H1 (cell line): Measurements from ENCODE around the gene ATP5ME. TPM values are rescaled to one million over a fixed set of nuclear protein-coding genes. Genes with fewer than 3 reads are reported as not detected.
A peak's percentile ranks its signal among the peaks of the same experiment; 100 is the strongest.

Experiments used
- CTCF ChIA-PET: fragments of 300-600 bp; sonication (Branson Sonifier 250); formaldehyde crosslinking; loops from one replicate; lab custom pipeline; 2021; ENCODE audit not compliant: partially characterized antibody; lab: Charles Lee
- POLR2A ChIA-PET: fragments of 300-600 bp; sonication (Branson Sonifier 250); formaldehyde crosslinking; loops from one replicate; lab custom pipeline; 2021; ENCODE audit warnings: inconsistent platforms; ENCODE audit not compliant: partially characterized antibody; lab: Charles Lee
- DNase-seq, 2 experiments: peaks; one replicate each; pipeline versions ENCODE4 v3.0.0 to v3.0.0-alpha.2; 2010 to 2022; ENCODE audit warnings: low spot score in 2 of 2, low read depth in 1 of 2, mixed read lengths in 1 of 2
- FAIRE-seq: peaks from 2 replicates; lab custom pipeline; 2011; peaks lifted over from hg19 to GRCh38; lab: Jason Lieb, UNC
- H2AFZ ChIP-seq: 2 replicates; pipeline ENCODE4 v1.8.1; 2012; ENCODE audit warnings: low read length, inconsistent platforms
- H2AK5ac ChIP-seq: 2 replicates; pipeline ENCODE4 v1.6.1; 2013; ENCODE audit warnings: low read depth, low read length
- H2BK120ac ChIP-seq: replicated peaks from 2 replicates; pipeline ENCODE3; 2013; ENCODE audit warnings: low read depth, low read length, inconsistent platforms
- H2BK12ac ChIP-seq: 2 replicates; pipeline ENCODE4 v1.6.1; 2013; ENCODE audit warnings: low read depth, low read length
- H2BK15ac ChIP-seq: 2 replicates; pipeline ENCODE4 v1.6.1; 2013; ENCODE audit warnings: low read length
- H2BK20ac ChIP-seq: 2 replicates; pipeline ENCODE4 v1.6.1; 2013; ENCODE audit warnings: low read length
- H2BK5ac ChIP-seq: 2 replicates; pipeline ENCODE4 v1.6.1; 2013; ENCODE audit warnings: low read depth, low read length
- H3K14ac ChIP-seq: 2 replicates; pipeline ENCODE4 v1.6.1; 2013; ENCODE audit warnings: inconsistent platforms; ENCODE audit not compliant: insufficient read length
- H3K18ac ChIP-seq: 2 replicates; pipeline ENCODE4 v1.6.1; 2013; ENCODE audit warnings: low read length; ENCODE audit errors: extremely low read depth
- H3K23ac ChIP-seq: 2 replicates; pipeline ENCODE4 v1.6.1; 2013; ENCODE audit warnings: inconsistent platforms; ENCODE audit not compliant: insufficient read length
- H3K23me2 ChIP-seq: 2 replicates; pipeline ENCODE4 v1.6.1; 2013; ENCODE audit warnings: low read depth, low read length
- H3K27ac ChIP-seq: 2 replicates; pipeline ENCODE4 v1.6.1; 2011; ENCODE audit warnings: low read depth, low read length, inconsistent platforms
- H3K27me3 ChIP-seq, 4 experiments: replicated peaks in 1 of 4; 1 replicate in 1 of 4; 2 replicates in 3 of 4; pipeline versions ENCODE4 v1.6.1 to v1.8.1; 2011 to 2013; ENCODE audit warnings: low read length in 3 of 4, mild to moderate bottlenecking in 3 of 4, inconsistent platforms in 2 of 4, mixed read lengths in 2 of 4, moderate library complexity in 1 of 4; ENCODE audit not compliant: control insufficient read depth in 3 of 4, insufficient read depth in 3 of 4; ENCODE audit errors: extremely low read depth in 1 of 4
- H3K36me3 ChIP-seq, 4 experiments: 2 replicates each; pipeline versions ENCODE4 v1.6.1 to v1.8.1; 2011 to 2013; ENCODE audit warnings: mild to moderate bottlenecking in 4 of 4, low read length in 3 of 4, moderate library complexity in 2 of 4, control low read depth in 1 of 4, inconsistent platforms in 1 of 4; ENCODE audit not compliant: insufficient read depth in 4 of 4, control insufficient read depth in 2 of 4
- H3K4ac ChIP-seq: replicated peaks from 2 replicates; pipeline ENCODE3; 2013; ENCODE audit warnings: low read length, low read depth, mixed read lengths, inconsistent platforms; ENCODE audit not compliant: insufficient read length
- H3K4me1 ChIP-seq, 4 experiments: replicated peaks in 1 of 4; 1 replicate in 1 of 4; 2 replicates in 3 of 4; pipeline versions ENCODE4 v1.6.1 to v1.8.1; 2011 to 2013; ENCODE audit warnings: low read length in 3 of 4, inconsistent platforms in 2 of 4, mixed read lengths in 1 of 4; ENCODE audit not compliant: insufficient read depth in 4 of 4, control insufficient read depth in 3 of 4
- H3K4me2 ChIP-seq, 2 experiments: 2 replicates each; pipeline versions ENCODE4 v1.6.1 to v1.8.1; 2011 to 2013; ENCODE audit warnings: low read depth in 2 of 2, low read length in 2 of 2, control low read depth in 1 of 2, inconsistent platforms in 1 of 2, mild to moderate bottlenecking in 1 of 2; ENCODE audit not compliant: insufficient read depth in 1 of 2
- H3K4me3 ChIP-seq, 4 experiments: fragments of 200-600, 300-600 bp in 1 of 4; sonication (generic), shearing (Covaris generic), sonication (Bioruptor Twin) in 1 of 4; 2 replicates each; pipeline versions ENCODE4 v1.5.1 to v1.8.1; 2011 to 2016; ENCODE audit warnings: low read length in 4 of 4, low read depth in 3 of 4, control low read depth in 2 of 4, inconsistent platforms in 2 of 4, mild to moderate bottlenecking in 2 of 4, mixed read lengths in 1 of 4, moderate library complexity in 1 of 4; ENCODE audit not compliant: insufficient read depth in 2 of 4; ENCODE audit errors: extremely low read depth in 1 of 4
- H3K56ac ChIP-seq: replicated peaks from 2 replicates; pipeline ENCODE3; 2013; ENCODE audit warnings: low read depth, mild to moderate bottlenecking, mixed read lengths, low read length, inconsistent platforms; ENCODE audit not compliant: insufficient read length
- H3K79me1 ChIP-seq: 2 replicates; pipeline ENCODE4 v1.6.1; 2013; ENCODE audit warnings: low read depth, low read length, control low read depth
- H3K79me2 ChIP-seq, 2 experiments: 2 replicates each; pipeline versions ENCODE4 v1.6.1 to v1.8.1; 2012 to 2013; ENCODE audit warnings: low read length in 2 of 2, mild to moderate bottlenecking in 2 of 2, inconsistent platforms in 1 of 2; ENCODE audit not compliant: insufficient read depth in 2 of 2, control insufficient read depth in 1 of 2
- H3K9ac ChIP-seq, 4 experiments: replicated peaks in 1 of 4; 1 replicate in 1 of 4; 2 replicates in 3 of 4; pipeline versions ENCODE4 v1.6.1 to v1.8.1; 2011 to 2013; ENCODE audit warnings: low read depth in 3 of 4, low read length in 3 of 4, control low read depth in 2 of 4, mild to moderate bottlenecking in 2 of 4, moderate library complexity in 2 of 4, inconsistent platforms in 1 of 4; ENCODE audit errors: extremely low read depth in 1 of 4
- H3K9me3 ChIP-seq, 2 experiments: 2 replicates each; pipeline versions ENCODE4 v1.6.1 to v1.8.1; 2012 to 2013; ENCODE audit warnings: mild to moderate bottlenecking in 2 of 2, moderate library complexity in 2 of 2, control low read depth in 1 of 2, inconsistent platforms in 1 of 2, low read depth in 1 of 2, low read length in 1 of 2, mixed read lengths in 1 of 2; ENCODE audit not compliant: insufficient read depth in 2 of 2
- H4K20me1 ChIP-seq, 2 experiments: replicated peaks in 1 of 2; 2 replicates each; pipeline versions ENCODE3 to v1.8.1; 2011 to 2013; ENCODE audit warnings: inconsistent platforms in 2 of 2, low read length in 2 of 2, mild to moderate bottlenecking in 1 of 2; ENCODE audit not compliant: insufficient read depth in 2 of 2, control insufficient read depth in 1 of 2
- H4K5ac ChIP-seq: 2 replicates; pipeline ENCODE4 v1.6.1; 2013; ENCODE audit warnings: low read length, low read depth, mixed read lengths, inconsistent platforms; ENCODE audit not compliant: insufficient read length
- H4K8ac ChIP-seq: 2 replicates; pipeline ENCODE4 v1.8.0; 2013; ENCODE audit warnings: mild to moderate bottlenecking, moderate library complexity, low read length, inconsistent platforms; ENCODE audit not compliant: insufficient read depth; ENCODE audit errors: extremely low read depth
- H4K91ac ChIP-seq: replicated peaks from 2 replicates; pipeline ENCODE3; 2013; ENCODE audit warnings: low read length, mixed read lengths, inconsistent platforms; ENCODE audit not compliant: insufficient read length
- CBX5 ChIP-seq: fragments of 300-800, 300-1000 bp; sonication (generic); IDR thresholded peaks from 2 replicates; pipeline ENCODE4 v1.7.1; 2016; ENCODE audit warnings: antibody characterized with exemption, low read length, low read depth
- HDAC6 ChIP-seq: IDR thresholded peaks from one replicate; pipeline ENCODE4 v1.7.1; 2012; ENCODE audit warnings: low read depth, mild to moderate bottlenecking, inconsistent platforms, low read length, moderate library complexity
- POLR2AphosphoS5 ChIP-seq: IDR thresholded peaks from 2 replicates; pipeline ENCODE4 v1.6.1; 2011; ENCODE audit warnings: low read depth, low read length
- RAD21 ChIP-seq, 2 experiments: IDR thresholded peaks in 1 of 2; conservative IDR thresholded peaks in 1 of 2; 2 replicates each; pipeline ENCODE4 v1.6.1; 2011; ENCODE audit warnings: low read depth in 2 of 2, low read length in 2 of 2, improper control_type of control experiment in 1 of 2, inconsistent platforms in 1 of 2, mild to moderate bottlenecking in 1 of 2, moderate library complexity in 1 of 2
- RNF2 ChIP-seq: fragments of 200-900, 300-1000 bp; sonication (generic); IDR thresholded peaks from 2 replicates; pipeline ENCODE4 v1.7.1; 2016; ENCODE audit warnings: borderline replicate concordance, low read depth, mild to moderate bottlenecking, antibody characterized with exemption, low read length; ENCODE audit not compliant: poor library complexity, severe bottlenecking; ENCODE audit errors: missing control alignments
- TEAD4 ChIP-seq: IDR thresholded peaks from 2 replicates; pipeline ENCODE4 v1.6.1; 2012; ENCODE audit warnings: low read depth, low read length, inconsistent platforms, mixed read lengths
- WGBS, 2 experiments: shearing (Covaris generic) in 1 of 2; methylation state at CpG; one replicate each; pipeline versions ENCODE4 v1.1.6 to v1.1.7; 2013 to 2015; ENCODE audit warnings: low lambda C conversion rate in 2 of 2, mixed read lengths in 2 of 2, inconsistent platforms in 1 of 2, low coverage in 1 of 2, missing lambda C conversion rate in 1 of 2; ENCODE audit not compliant: insufficient replicate concordance in 2 of 2, insufficient coverage in 1 of 2, insufficient read length in 1 of 2; ENCODE audit errors: extremely low coverage in 1 of 2, missing lambda C conversion rate in 1 of 2; 5-methylcytosine and 5-hydroxymethylcytosine counted together
- polyA plus RNA-seq, 7 experiments: library from polyadenylated mRNA; depleted of rRNA in 3 of 7; stranded (reverse) in 5 of 7; unstranded in 2 of 7; fragments of >200 nt in 5 of 7; fragments of 200-250 nt in 2 of 7; gene quantifications; 1 replicate in 5 of 7; 2 replicates in 1 of 7; 4 replicates in 1 of 7; pipeline versions ENCODE4 v1.2.1 to v1.2.3, GENCODE V29; 2011 to 2013; ENCODE audit warnings: missing spikeins in 2 of 7, mixed read lengths in 2 of 7
- total RNA-seq: library from RNA; stranded (reverse); fragmentation: NEBNext Ultra II Directional; extraction: Animal tissue kit (Norgen Biotek cat#: 25700); gene quantifications from 2 replicates; pipeline ENCODE4 v1.2.1, GENCODE V29; 2021
- TF ChIP-seq, protein P1 (sequence below): IDR thresholded peaks from 2 replicates; pipeline ENCODE4 v1.6.1; 2011; ENCODE audit warnings: low read length, improper control_type of control experiment
- TF ChIP-seq, protein P2 (sequence below): IDR thresholded peaks from 2 replicates; pipeline ENCODE4 v1.6.1; 2012; ENCODE audit warnings: inconsistent platforms

ATP5ME gene
- total and polyA plus RNA-seq, 2 of the 8 experiments (the other 6 are each of a cell fraction or from before 2014, with no cell fraction given): 375 to 450 TPM

DNA sequence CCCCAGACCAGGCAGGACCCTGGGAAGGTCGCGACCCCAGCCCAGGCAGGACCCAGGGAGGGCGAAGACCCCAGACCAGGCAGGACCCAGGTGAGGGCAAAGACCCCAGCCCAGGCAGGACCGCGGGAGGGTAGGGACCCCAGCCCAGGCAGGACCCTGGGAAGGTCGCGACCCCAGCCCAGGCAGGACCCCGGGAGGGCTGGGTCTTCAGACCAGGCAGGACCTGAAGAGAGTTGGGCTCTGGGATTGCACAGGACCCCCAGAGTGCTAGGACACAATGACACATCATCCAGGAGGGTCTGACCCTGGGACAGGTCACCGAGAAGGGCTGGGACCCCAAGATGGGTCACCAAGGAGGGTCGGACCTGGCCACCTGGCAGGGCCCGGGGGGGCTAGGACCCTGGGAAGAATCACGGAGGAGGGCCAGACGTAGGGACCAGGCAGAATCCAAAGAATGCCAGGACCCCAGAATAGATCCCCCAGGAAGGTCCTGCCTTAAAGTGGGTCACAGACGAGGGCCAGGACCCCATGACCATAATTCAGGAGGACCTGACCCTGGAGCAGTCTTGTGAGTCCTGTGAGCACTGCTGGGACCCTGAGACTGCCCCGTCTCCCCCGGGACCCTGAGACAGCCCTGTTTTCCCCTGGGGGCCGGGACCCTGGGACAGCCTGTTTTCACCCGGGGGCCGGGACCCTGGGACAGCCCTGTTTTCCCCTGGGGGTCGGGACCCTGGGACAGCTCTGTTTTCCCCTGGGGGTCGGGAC lies 32.9 kb upstream of the ATP5ME start:
- DNase-seq: no peak
- WGBS, 2 experiments: 91% methylated on average over 17 of the region's 21 CpGs; no CpG with 5 or more reads in 1 of the 2 experiments
- no peak for TF ChIP-seq HDAC6
- TF ChIP-seq POLR2AphosphoS5: no peak
- TF ChIP-seq, protein P1, sequence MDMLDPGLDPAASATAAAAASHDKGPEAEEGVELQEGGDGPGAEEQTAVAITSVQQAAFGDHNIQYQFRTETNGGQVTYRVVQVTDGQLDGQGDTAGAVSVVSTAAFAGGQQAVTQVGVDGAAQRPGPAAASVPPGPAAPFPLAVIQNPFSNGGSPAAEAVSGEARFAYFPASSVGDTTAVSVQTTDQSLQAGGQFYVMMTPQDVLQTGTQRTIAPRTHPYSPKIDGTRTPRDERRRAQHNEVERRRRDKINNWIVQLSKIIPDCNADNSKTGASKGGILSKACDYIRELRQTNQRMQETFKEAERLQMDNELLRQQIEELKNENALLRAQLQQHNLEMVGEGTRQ: no peak
- TF ChIP-seq CBX5: no peak
- TF ChIP-seq TEAD4: no peak
- TF ChIP-seq, protein P2, sequence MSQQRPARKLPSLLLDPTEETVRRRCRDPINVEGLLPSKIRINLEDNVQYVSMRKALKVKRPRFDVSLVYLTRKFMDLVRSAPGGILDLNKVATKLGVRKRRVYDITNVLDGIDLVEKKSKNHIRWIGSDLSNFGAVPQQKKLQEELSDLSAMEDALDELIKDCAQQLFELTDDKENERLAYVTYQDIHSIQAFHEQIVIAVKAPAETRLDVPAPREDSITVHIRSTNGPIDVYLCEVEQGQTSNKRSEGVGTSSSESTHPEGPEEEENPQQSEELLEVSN: no peak
- no peak for TF ChIP-seq RNF2
- TF ChIP-seq RAD21 (IDR thresholded peaks at IDR 0.05 in 1 of 2, conservative IDR thresholded peaks at IDR 0.05 in 1 of 2; ENCODE audit: low read depth in 2 of 2, low read length in 2 of 2): no peak

More for the DNA sequence above, 32.9 kb upstream of the ATP5ME start:
- Histone ChIP-seq H4K8ac (no peak overlapping the region), H3K23ac (no peak overlapping the region), H2BK120ac (no peak overlapping the region), H3K79me2 (peaks cover 9 to 52% of the 10 kb centered on the region in 2 experiments), H3K14ac (no peak overlapping the region), H3K36me3 (peaks cover 0 to 6% (median 0%) of the 10 kb centered on the region in 4 experiments; a peak in 2 of 8 replicates), H2AFZ (no peak overlapping the region), H4K5ac (no peak overlapping the region), H3K4me3 (peak overlapping the region; percentile 4 to 42 (median 16); a peak in 5 of 8 replicates), H2BK20ac (no peak overlapping the region), H3K9me3 (no peaks in the 10 kb centered on the region), H3K27me3 (peaks cover 0 to 5% (median 3%) of the 10 kb centered on the region in 4 experiments; a peak in 3 of 7 replicates), H4K91ac (no peak overlapping the region), H3K23me2 (peaks cover 12% of the 10 kb centered on the region; the same call in 1 of the 2 replicates), H2BK15ac (no peak overlapping the region), H2BK12ac (no peak overlapping the region), H4K20me1 (peaks cover 10 to 28% of the 10 kb centered on the region in 2 experiments), H3K56ac (no peak overlapping the region), H2AK5ac (no peak overlapping the region), H3K9ac (no peak overlapping the region; a peak in 1 of 7 replicates), H3K4ac (no peak overlapping the region), H2BK5ac (no peak overlapping the region), H3K27ac (no peak overlapping the region), H3K4me2 (peak overlapping the region; percentile 68 to 96), H3K79me1 (peaks cover 22% of the 10 kb centered on the region), H3K4me1 (peaks cover 0 to 8% (median 5%) of the 10 kb centered on the region in 4 experiments; a peak in 5 of 7 replicates), H3K18ac (no peak overlapping the region)
- POLR2A ChIA-PET: interaction anchor here (0.9 kb wide), 1 partner anchor 9 kb away, joined by 3 read pairs; no protein-coding TSS in a partner anchor
- no peak for FAIRE-seq
- CTCF ChIA-PET: interaction anchor here (1.8 kb wide), 1 partner anchor 23 kb away, joined by 8 read pairs; no protein-coding TSS in a partner anchor
